AG09319 (cell line): ENCODE data around the gene MTSS2.

Experiments used
- DNase-seq: peaks from one replicate; pipeline ENCODE4 v3.0.0-alpha.2; 2010; ENCODE audit warnings: low read depth; ENCODE audit errors: extremely low read depth
- TF ChIP-seq, protein P1 (sequence below): IDR thresholded peaks from 2 replicates; pipeline ENCODE4 v1.5.1; 2011; ENCODE audit warnings: low read depth, mild to moderate bottlenecking, inconsistent platforms, low read length, moderate library complexity

Gene MTSS2

DNA sequence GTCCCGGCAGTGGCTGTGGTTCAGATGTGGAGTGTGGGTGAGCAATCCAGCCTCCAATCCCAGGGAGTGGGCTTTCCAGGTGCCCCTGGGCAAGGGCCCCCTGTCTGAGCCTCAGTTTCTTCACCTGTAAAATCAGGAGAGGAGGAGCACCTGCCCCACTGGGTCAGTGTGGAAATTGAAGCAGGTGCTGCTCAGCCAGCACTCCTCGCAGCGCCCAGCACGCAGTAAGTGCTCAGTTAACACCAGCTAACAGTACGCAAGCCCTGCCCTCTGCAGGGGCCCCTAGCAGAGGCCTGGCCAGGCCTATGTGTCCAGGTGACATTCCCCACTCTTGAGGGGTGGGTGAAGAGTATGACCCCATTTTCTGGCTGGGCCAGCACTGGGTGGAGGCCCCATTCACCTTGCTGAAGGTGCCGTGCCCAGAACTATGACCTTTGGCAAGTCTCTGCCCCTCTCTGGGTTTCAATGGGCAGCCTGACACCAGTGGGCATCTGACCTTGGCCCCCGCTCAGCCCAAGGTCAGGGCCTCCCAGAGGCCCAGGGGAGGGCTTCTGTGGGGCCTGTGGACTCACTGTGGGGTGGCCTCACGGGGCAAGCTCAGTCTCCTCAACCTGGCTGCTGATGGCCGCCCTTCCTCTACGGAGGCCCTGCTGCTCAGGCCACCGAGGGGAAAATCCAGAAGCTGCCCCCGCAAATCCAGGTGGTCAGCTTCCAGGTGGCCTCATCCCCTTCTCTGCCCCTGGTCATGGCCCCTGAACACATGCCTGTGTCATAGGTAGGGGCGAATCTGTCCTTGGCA lies 2.5 kb downstream of the MTSS2 start:
- no peak for DNase-seq
- TF ChIP-seq, protein P1, sequence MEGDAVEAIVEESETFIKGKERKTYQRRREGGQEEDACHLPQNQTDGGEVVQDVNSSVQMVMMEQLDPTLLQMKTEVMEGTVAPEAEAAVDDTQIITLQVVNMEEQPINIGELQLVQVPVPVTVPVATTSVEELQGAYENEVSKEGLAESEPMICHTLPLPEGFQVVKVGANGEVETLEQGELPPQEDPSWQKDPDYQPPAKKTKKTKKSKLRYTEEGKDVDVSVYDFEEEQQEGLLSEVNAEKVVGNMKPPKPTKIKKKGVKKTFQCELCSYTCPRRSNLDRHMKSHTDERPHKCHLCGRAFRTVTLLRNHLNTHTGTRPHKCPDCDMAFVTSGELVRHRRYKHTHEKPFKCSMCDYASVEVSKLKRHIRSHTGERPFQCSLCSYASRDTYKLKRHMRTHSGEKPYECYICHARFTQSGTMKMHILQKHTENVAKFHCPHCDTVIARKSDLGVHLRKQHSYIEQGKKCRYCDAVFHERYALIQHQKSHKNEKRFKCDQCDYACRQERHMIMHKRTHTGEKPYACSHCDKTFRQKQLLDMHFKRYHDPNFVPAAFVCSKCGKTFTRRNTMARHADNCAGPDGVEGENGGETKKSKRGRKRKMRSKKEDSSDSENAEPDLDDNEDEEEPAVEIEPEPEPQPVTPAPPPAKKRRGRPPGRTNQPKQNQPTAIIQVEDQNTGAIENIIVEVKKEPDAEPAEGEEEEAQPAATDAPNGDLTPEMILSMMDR = no peak

DNA sequence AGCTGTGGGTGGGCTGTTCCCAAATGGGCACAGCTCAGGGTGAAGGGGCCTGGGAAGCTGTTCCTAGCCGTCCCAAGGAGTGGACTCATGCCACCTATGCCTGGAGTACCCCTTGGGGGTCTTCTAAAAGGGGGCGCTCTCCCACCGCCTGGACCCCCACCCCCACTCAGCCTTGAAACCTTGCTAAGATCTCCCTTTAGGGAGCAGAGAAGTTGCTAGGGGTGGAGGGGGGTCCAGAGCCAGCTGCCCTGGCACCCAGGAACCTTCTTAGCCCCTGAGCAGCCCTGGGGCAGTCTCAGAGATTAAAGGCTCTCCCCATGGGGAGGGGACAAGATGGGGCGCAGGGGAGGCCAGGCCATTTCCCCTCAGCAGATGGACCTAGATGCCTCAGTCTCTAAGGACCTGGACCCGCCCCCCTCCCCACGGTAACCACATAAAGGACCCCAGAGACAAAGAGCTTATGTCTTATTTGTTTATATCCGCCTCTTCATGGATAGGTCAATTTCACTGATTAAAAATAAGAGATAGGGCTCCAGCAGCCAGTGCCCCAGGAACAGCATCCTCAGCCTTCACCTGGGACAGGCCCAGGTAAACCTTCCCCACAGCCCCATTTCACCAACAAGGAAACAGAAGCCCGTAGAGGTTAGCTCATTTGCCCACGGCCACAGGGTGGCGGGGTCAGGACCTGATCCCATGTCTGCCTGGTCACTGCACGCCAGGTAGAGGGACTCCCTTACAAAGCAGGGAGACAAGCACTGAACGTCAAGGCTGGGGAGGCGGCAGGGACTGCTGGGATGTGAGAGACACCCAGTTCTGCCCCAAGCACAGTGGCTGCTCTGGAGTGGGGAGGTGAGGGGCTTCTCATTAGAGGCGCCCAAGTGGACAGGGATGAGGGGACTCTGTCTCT lies 3.4 kb downstream of the MTSS2 start:
- TF ChIP-seq, protein P1 = no peak; the same call in 1 of the 2 replicates
- no peak for DNase-seq

DNA sequence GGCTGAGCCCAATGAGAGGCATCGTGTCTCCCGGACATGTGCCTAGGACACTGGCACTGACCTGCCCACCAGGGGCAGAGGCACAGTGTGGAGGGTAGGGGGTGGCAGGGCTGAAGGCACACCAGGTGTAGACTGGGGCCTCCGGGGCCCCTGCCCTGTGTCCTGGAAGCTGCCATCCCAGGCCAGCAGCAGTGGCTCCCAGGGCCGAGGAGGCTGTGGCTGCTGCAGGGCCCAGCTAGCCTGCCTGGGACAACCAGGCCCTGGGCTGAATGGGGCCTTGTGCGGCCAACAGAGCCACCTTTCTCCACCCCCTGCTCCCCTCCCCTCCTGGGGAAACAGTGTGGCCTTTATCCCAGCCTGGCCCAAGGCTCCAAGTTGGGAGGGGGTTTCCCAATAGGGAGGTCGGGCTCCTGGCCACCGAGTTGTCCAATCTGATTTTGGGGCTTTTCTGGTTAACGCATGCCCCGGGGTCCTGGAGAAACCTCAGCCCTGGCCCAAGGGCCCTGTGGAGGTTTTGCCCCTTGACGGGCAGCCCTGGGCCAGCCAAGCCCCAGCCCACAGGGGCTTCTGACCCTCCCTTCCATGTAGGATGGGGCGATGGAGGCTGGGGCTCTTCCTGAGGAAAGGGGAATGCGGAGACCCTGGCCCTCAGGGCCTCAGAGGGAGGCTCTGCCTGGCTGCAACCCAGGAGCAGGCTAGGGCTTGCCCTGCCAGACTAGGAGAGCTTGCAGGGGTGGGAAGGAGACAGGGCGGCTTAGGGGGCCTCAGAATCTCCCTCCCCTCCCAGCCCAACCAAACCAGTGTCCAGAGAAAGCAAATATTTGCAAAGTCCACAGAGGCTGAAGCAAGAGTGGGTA lies 4.2 kb downstream of the MTSS2 start:
- DNase-seq = no peak
- TF ChIP-seq, protein P1 = no peak

DNA sequence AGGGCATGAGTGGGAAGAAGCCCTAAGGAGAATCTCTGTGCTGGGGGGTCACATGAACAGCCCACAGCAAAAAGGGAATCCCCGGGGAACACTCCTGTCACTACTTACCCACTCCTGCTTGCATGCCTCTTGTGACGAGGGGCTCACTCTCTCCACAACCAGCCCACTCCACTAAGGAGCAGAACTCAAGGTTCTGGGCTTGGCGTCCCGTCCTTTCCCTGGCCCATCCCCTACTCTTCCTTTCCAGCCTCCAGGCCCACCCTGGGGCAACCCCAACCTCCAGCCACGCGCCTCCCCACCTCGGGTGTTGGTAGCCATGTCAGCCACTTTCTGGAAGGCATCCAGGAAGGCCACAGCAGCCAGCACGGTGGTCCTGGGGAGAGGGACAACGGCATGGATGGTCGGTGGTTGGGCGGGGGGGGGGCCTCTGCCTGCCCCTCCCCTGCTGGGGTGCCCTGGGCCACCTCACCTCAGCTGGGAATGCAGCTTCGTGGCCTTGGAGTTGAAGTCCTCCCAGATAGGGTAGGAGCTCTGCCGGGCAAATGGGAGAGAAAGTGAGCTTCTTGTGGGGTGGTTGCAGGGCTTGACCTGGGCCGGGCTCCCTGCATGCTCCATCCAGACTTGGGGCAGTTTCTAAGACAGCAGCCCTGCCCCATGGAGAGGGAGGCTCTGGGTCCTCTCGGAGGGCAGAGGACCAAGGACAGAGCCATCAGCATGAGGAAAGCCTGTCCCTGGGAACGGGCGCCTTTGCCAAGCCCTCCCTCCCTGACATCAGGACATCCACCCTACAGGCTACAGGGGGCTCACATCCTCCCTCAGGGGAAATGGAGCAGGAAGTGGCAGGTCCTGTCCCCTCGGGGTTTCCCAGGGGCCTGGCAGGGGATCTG lies 5.1 kb downstream of the MTSS2 start:
- no peak for DNase-seq
- TF ChIP-seq, protein P1 = no peak

DNA sequence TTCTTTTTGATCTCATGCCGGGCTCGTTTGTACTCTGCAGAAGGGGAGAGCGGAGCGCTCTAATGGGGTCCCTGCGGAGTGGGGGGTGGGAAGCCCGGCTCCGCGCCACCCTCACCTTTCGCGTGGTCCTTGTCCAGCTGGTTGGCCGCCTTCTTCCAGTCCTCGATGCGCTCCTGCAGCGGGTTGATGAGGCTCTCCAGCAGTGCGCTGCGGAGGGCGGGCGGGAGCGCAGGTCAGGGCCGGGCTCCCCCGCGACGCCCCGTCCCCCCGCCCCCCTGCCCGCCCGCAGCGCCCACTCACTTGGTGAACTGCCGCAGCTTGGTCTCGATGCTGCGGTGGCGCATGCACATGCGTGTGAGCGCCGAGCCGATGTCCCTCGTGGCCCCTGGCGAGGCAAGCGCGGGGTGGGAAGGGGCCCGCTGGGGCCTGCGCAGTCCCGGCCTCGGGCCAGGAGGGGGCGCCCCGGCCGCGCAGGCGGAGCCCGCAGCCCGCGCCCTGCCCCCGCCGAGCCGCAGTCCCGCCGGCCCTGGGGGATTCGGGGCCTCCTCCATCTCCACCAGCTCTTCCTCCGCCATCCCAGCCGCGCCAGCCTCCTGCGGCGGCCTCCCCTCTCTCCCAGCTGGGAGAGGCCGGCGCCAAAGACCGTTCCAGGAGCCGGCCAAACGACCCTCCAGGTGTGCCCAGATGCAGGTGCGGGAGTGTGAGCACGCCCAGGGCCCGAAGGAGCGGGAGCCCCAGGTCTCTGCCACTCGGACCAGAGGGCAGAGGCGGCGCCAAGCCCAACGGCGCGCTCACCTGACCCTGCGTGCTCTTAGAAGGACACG lies 6.0 kb downstream of the MTSS2 start:
- TF ChIP-seq, protein P1 = peak; percentile 4
- no peak for DNase-seq
